Suprapubic skin (tissue), 4 donors: Measurements from ENCODE around the gene AVP.

Source experiments
- EP300 ChIP-seq: sonication (generic); formaldehyde crosslinking; IDR thresholded peaks from one replicate; pipeline ENCODE4 v1.6.1; 2017; ENCODE audit warnings: antibody characterized with exemption
- POLR2AphosphoS5 ChIP-seq, 3 donors: sonication (generic); formaldehyde crosslinking; IDR thresholded peaks; one replicate each; pipeline ENCODE4 v1.6.1; 2017; ENCODE audit warnings: antibody characterized with exemption in 3 of 3
- TF ChIP-seq, protein P1 (sequence below), 2 donors: fragments of 200-600 bp in 1 of 2; fragments of 450-650 bp in 1 of 2; sonication (generic) in 1 of 2; IDR thresholded peaks; one replicate each; pipeline ENCODE4 v1.5.1; 2016 to 2019; ENCODE audit warnings: antibody characterized with exemption in 2 of 2, mild to moderate bottlenecking in 1 of 2, moderate library complexity in 1 of 2

GRCh38 chr20:3071266-3071609, 13.3 kb downstream of the AVP start:
- TF ChIP-seq, protein P1, sequence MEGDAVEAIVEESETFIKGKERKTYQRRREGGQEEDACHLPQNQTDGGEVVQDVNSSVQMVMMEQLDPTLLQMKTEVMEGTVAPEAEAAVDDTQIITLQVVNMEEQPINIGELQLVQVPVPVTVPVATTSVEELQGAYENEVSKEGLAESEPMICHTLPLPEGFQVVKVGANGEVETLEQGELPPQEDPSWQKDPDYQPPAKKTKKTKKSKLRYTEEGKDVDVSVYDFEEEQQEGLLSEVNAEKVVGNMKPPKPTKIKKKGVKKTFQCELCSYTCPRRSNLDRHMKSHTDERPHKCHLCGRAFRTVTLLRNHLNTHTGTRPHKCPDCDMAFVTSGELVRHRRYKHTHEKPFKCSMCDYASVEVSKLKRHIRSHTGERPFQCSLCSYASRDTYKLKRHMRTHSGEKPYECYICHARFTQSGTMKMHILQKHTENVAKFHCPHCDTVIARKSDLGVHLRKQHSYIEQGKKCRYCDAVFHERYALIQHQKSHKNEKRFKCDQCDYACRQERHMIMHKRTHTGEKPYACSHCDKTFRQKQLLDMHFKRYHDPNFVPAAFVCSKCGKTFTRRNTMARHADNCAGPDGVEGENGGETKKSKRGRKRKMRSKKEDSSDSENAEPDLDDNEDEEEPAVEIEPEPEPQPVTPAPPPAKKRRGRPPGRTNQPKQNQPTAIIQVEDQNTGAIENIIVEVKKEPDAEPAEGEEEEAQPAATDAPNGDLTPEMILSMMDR (IDR thresholded peaks at IDR 0.05), result no peak
- no peak for TF ChIP-seq POLR2AphosphoS5 (IDR thresholded peaks at IDR 0.05)
- TF ChIP-seq EP300, result no peak
